Measurements from ENCODE around the gene SMTN.
"Not testable (repeated sequence)": the region's sequence is repeated elsewhere in the genome, so short reads cannot be mapped to it uniquely, and the experiment has no call there.

SMTN gene

GRCh38 chr22:31080848-31081649 is at the start of gene SMTN:
SMTN (plus strand) TSS chr22:31081318; CDS start chr22:31083259, 1,941 bp downstream.
- peak; percentile 72 to 75 for DNase-seq (ENCODE audit: low read depth in 2 of 2)

- peak; percentile 70 to 72 for DNase-seq (ENCODE audit: low read depth in 2 of 2)
Measured at GRCh38 chr22:31036671-31037550, 44.2 kb upstream of the SMTN start.

GRCh38 chr22:31038686-31039085 is 42.4 kb upstream of the SMTN start:
- no peak for DNase-seq (ENCODE audit: low read depth in 2 of 2)

- DNase-seq (ENCODE audit: low read depth in 2 of 2) = peak; percentile 27 to 37
Measured at GRCh38 chr22:31039393-31039792, 41.7 kb upstream of the SMTN start.

GRCh38 chr22:31040542-31041398 is 40.3 kb upstream of the SMTN start:
- DNase-seq (ENCODE audit: low read depth in 2 of 2) = no peak

- no peak for DNase-seq (ENCODE audit: low read depth in 2 of 2)
Measured at GRCh38 chr22:31044262-31044861, 36.8 kb upstream of the SMTN start.

GRCh38 chr22:31045900-31046538 is 35.1 kb upstream of the SMTN start:
- DNase-seq (ENCODE audit: low read depth in 2 of 2) = no peak

- no peak for DNase-seq (ENCODE audit: low read depth in 2 of 2)
Measured at GRCh38 chr22:31046539-31047226, 34.4 kb upstream of the SMTN start.

GRCh38 chr22:31048570-31048969 is 32.5 kb upstream of the SMTN start:
- no peak for DNase-seq (ENCODE audit: low read depth in 2 of 2)

GRCh38 chr22:31049815-31050420 is 31.2 kb upstream of the SMTN start:
- DNase-seq (ENCODE audit: low read depth in 2 of 2) = no peak

GRCh38 chr22:31055117-31055634 is 25.9 kb upstream of the SMTN start:
- no peak for DNase-seq (ENCODE audit: low read depth in 2 of 2)

GRCh38 chr22:31055635-31056159 is 25.4 kb upstream of the SMTN start:
- DNase-seq (ENCODE audit: low read depth in 2 of 2) = peak; percentile 93

GRCh38 chr22:31056986-31057599 is 24.0 kb upstream of the SMTN start:
- no peak for DNase-seq (ENCODE audit: low read depth in 2 of 2)

- not testable (repeated sequence) for DNase-seq (ENCODE audit: low read depth in 2 of 2)
Measured at GRCh38 chr22:31059663-31060062, 21.5 kb upstream of the SMTN start.

GRCh38 chr22:31062566-31063230 is 18.4 kb upstream of the SMTN start:
- DNase-seq (ENCODE audit: low read depth in 2 of 2) = no peak

GRCh38 chr22:31064369-31064768 is 16.7 kb upstream of the SMTN start:
- no peak for DNase-seq (ENCODE audit: low read depth in 2 of 2)

GRCh38 chr22:31068970-31069369 is 12.1 kb upstream of the SMTN start:
- no peak for DNase-seq (ENCODE audit: low read depth in 2 of 2)

GRCh38 chr22:31069691-31070314 is 11.3 kb upstream of the SMTN start:
- DNase-seq (ENCODE audit: low read depth in 2 of 2) = not testable (repeated sequence)

Measured in fibroblast of skin of left quadriceps (primary cell).